PC-9 (cell line): ENCODE data around the gene UCP2. TPM values are rescaled to one million over a fixed set of nuclear protein-coding genes. Genes with fewer than 3 reads are reported as not detected.
"Not testable (repeated sequence)": the region's sequence is repeated elsewhere in the genome, so short reads cannot be mapped to it uniquely, and the experiment has no call there.

Experiments used
- BruUV-seq: library from RNA; stranded (reverse); fragments of 400-500 nt; replicated peaks from 2 replicates; lab custom pipeline; 2021; lab: Mats Ljungman, UMichigan
- CTCF ChIA-PET: fragments of 300-600 bp; sonication (Branson Sonifier 250); formaldehyde crosslinking; loops from one replicate; lab custom pipeline; 2022; ENCODE audit warnings: antibody characterized with exemption; lab: Charles Lee
- POLR2A ChIA-PET: fragments of 300-600 bp; sonication (Branson Sonifier 250); formaldehyde crosslinking; loops from one replicate; lab custom pipeline; 2022; ENCODE audit warnings: antibody characterized with exemption; ENCODE audit not compliant: unreplicated experiment; lab: Charles Lee
- DNase-seq, 2 experiments: peaks; one replicate each; pipeline versions ENCODE4 v3.0.0 to v3.0.0-alpha.2; 2015 to 2022; ENCODE audit warnings: mixed read lengths in 1 of 2
- H2AFZ ChIP-seq: fragments of 200-600 bp; sonication (generic); 2 replicates; pipeline ENCODE4 v1.8.1; 2017; ENCODE audit warnings: antibody characterized with exemption
- H3F3A ChIP-seq: fragments of 200-600 bp; sonication (generic); 2 replicates; pipeline ENCODE4 v1.8.1; 2017; ENCODE audit warnings: antibody characterized with exemption, mild to moderate bottlenecking, low read depth; ENCODE audit not compliant: insufficient read depth
- H3K27ac ChIP-seq: fragments of 200-600 bp; sonication (generic); 2 replicates; pipeline ENCODE4 v1.6.1; 2016; ENCODE audit warnings: mixed run types
- H3K27me3 ChIP-seq: fragments of 200-600 bp; sonication (generic); 2 replicates; pipeline ENCODE4 v1.6.1; 2016; ENCODE audit warnings: low read depth, mixed run types; ENCODE audit not compliant: insufficient read depth
- H3K36me3 ChIP-seq: fragments of 200-600 bp; sonication (generic); 2 replicates; pipeline ENCODE4 v1.6.1; 2016; ENCODE audit warnings: low read depth, mixed run types
- H3K4me1 ChIP-seq: fragments of 200-600 bp; sonication (generic); replicated peaks from 2 replicates; pipeline ENCODE4 v1.6.1; 2016; ENCODE audit warnings: mixed run types; ENCODE audit not compliant: insufficient read depth
- H3K4me2 ChIP-seq: fragments of 200-600 bp; sonication (generic); 2 replicates; pipeline ENCODE4 v1.6.1; 2017; ENCODE audit warnings: mixed run types
- H3K4me3 ChIP-seq: fragments of 200-600 bp; sonication (generic); 2 replicates; pipeline ENCODE4 v1.6.1; 2016; ENCODE audit warnings: mixed run types
- H3K79me2 ChIP-seq: fragments of 200-600 bp; sonication (generic); 2 replicates; pipeline ENCODE4 v1.6.1; 2017; ENCODE audit warnings: low read depth, mixed run types
- H3K9me2 ChIP-seq: fragments of 200-600 bp; sonication (generic); 2 replicates; pipeline ENCODE4 v1.8.1; 2017; ENCODE audit warnings: mild to moderate bottlenecking; ENCODE audit not compliant: insufficient read depth
- H3K9me3 ChIP-seq: fragments of 200-600 bp; sonication (generic); 2 replicates; pipeline ENCODE4 v1.8.1; 2016; ENCODE audit warnings: low read depth; ENCODE audit not compliant: insufficient read depth
- H4K20me1 ChIP-seq: fragments of 200-600 bp; sonication (generic); 2 replicates; pipeline ENCODE4 v1.8.1; 2017; ENCODE audit not compliant: insufficient read depth
- CTCF ChIP-seq: fragments of 200-600 bp; sonication (generic); conservative IDR thresholded peaks from 2 replicates; pipeline ENCODE4 v1.6.1; 2017; ENCODE audit warnings: mixed run types, antibody characterized with exemption, mild to moderate bottlenecking, moderate library complexity
- EZH2 ChIP-seq: fragments of 200-600 bp; sonication (generic); IDR thresholded peaks from 2 replicates; pipeline ENCODE4 v1.8.0; 2017; ENCODE audit warnings: antibody characterized with exemption, low read depth
- intact Hi-C: fragments of 100-400 bp; cut with micrococcal nuclease; formaldehyde crosslinking; loops from one replicate; pipeline ENCODE4 v1.10.0; 2022; ENCODE audit not compliant: unreplicated experiment
- total RNA-seq: library from RNA; stranded (reverse); gene quantifications from 2 replicates; pipeline ENCODE4 v1.2.3, GENCODE V29; 2021

Gene UCP2
- total RNA-seq, 1 experiment from 2014 or later = 27.2 TPM

- TF ChIP-seq EZH2 (no peak), CTCF (no peak)
- CTCF ChIA-PET = no interaction called here
- peaks cover 9% of the 10 kb centered on the region for H3K4me1 ChIP-seq
- no peak overlapping the region for H2AFZ ChIP-seq
- no peaks in the 10 kb centered on the region for H3K27me3 ChIP-seq
- H3K36me3 ChIP-seq = no peaks in the 10 kb centered on the region
- DNase-seq = no peak
- no peaks in the 10 kb centered on the region for H3K9me2 ChIP-seq
- H3K27ac ChIP-seq = no peak overlapping the region
- POLR2A ChIA-PET = interaction anchor here (0.6 kb wide), 1 partner anchor 689 kb away, joined by 3 read pairs; no protein-coding TSS in a partner anchor
- H3F3A ChIP-seq = 0 out of 2 replicates have a peak, but pooled peaks cover 14% of the 10 kb centered on the region
- BruUV-seq = no TSS peak
- H3K9me3 ChIP-seq = no peaks in the 10 kb centered on the region
- no peaks in the 10 kb centered on the region for H3K79me2 ChIP-seq
- H3K4me2 ChIP-seq = no peak overlapping the region
- intact Hi-C loops = no loop called here
- no peak overlapping the region for H3K4me3 ChIP-seq
- no peaks in the 10 kb centered on the region for H4K20me1 ChIP-seq
Observed at GRCh38 chr11:73988227-73988626, 5.6 kb upstream of the UCP2 start.

- peaks cover 14% of the 10 kb centered on the region; the same call in 1 of the 2 replicates for H3F3A ChIP-seq
- H2AFZ ChIP-seq, DNase-seq, H3K9me3 ChIP-seq, H3K4me2 ChIP-seq, H3K9me2 ChIP-seq, H4K20me1 ChIP-seq, H3K27ac ChIP-seq, POLR2A ChIA-PET, H3K27me3 ChIP-seq, H3K36me3 ChIP-seq, H3K4me3 ChIP-seq, BruUV-seq, CTCF ChIA-PET, intact Hi-C loops: not testable (repeated sequence)
- H3K79me2 ChIP-seq = peaks cover 15% of the 10 kb centered on the region
- H3K4me1 ChIP-seq = peaks cover 24% of the 10 kb centered on the region
Observed at GRCh38 chr11:73985661-73986060, 3.0 kb upstream of the UCP2 start.

- POLR2A ChIA-PET = interaction anchor here (0.7 kb wide), 1 partner anchor 509 kb away, joined by 4 read pairs; no protein-coding TSS in a partner anchor
- Histone ChIP-seq H4K20me1 (no peaks in the 10 kb centered on the region), H2AFZ (peak overlapping the region; percentile 88), H3K79me2 (peaks cover 17% of the 10 kb centered on the region), H3K4me1 (peaks cover 36% of the 10 kb centered on the region), H3F3A (peaks cover 14% of the 10 kb centered on the region; the same call in 1 of the 2 replicates), H3K9me3 (no peaks in the 10 kb centered on the region), H3K27me3 (no peaks in the 10 kb centered on the region), H3K36me3 (no peaks in the 10 kb centered on the region), H3K27ac (peak overlapping the region; percentile 73), H3K9me2 (no peaks in the 10 kb centered on the region), H3K4me3 (peak overlapping the region; percentile 70), H3K4me2 (peak overlapping the region; percentile 91)
- TF ChIP-seq CTCF = no peak
- no peak for TF ChIP-seq EZH2
- no peak for DNase-seq
- BruUV-seq = TSS peak; percentile 79
- intact Hi-C loops = loop anchor here (1.0 to 5.0 kb wide), 4 partner anchors 43 to 187 kb away; partner anchors contain the start of genes C2CD3 and PPME1
- CTCF ChIA-PET = no interaction called here
Observed at GRCh38 chr11:73983741-73984538, 1.3 kb upstream of the UCP2 start.
